A673 (cell line): ENCODE data around the gene DPF3. TPM values are rescaled to one million over a fixed set of nuclear protein-coding genes. Genes with fewer than 3 reads are reported as not detected.

Experiments used
- BruUV-seq: library from RNA; stranded (reverse); fragments of 400-500 nt; replicated peaks from 2 replicates; lab custom pipeline; 2021; lab: Mats Ljungman, UMichigan
- CTCF ChIA-PET: fragments of 300-600 bp; sonication (Branson Sonifier 250); formaldehyde crosslinking; loops from one replicate; lab custom pipeline; 2022; ENCODE audit warnings: antibody characterized with exemption; lab: Charles Lee
- POLR2A ChIA-PET: fragments of 300-600 bp; sonication (Branson Sonifier 250); formaldehyde crosslinking; loops from one replicate; lab custom pipeline; 2022; ENCODE audit warnings: antibody characterized with exemption; ENCODE audit not compliant: low non-redundant PET; lab: Charles Lee
- DNase-seq: peaks from one replicate; pipeline ENCODE4 v3.0.0-alpha.2; 2015; ENCODE audit warnings: low spot score
- H3K27ac ChIP-seq: fragments of 200-600 bp; sonication (generic); 2 replicates; pipeline ENCODE4 v1.5.1; 2016; ENCODE audit warnings: mixed run types, low read depth, mild to moderate bottlenecking, mixed read lengths, antibody characterized with exemption, low read length; ENCODE audit not compliant: poor library complexity, severe bottlenecking
- H3K27me3 ChIP-seq: fragments of 200-600 bp; sonication (generic); replicated peaks from 2 replicates; pipeline ENCODE4 v1.6.1; 2017; ENCODE audit warnings: mixed run types, low read depth, mild to moderate bottlenecking, mixed read lengths, antibody characterized with exemption, low read length; ENCODE audit not compliant: insufficient read depth, poor library complexity
- H3K36me3 ChIP-seq: fragments of 200-600 bp; sonication (generic); 2 replicates; pipeline ENCODE4 v1.6.1; 2016; ENCODE audit warnings: mixed run types, mild to moderate bottlenecking, mixed read lengths, antibody characterized with exemption, low read length; ENCODE audit not compliant: insufficient read depth, poor library complexity, severe bottlenecking
- H3K4me1 ChIP-seq: fragments of 200-600 bp; sonication (generic); 2 replicates; pipeline ENCODE4 v1.6.1; 2017; ENCODE audit warnings: mixed run types, mild to moderate bottlenecking, mixed read lengths, antibody characterized with exemption, low read length; ENCODE audit not compliant: insufficient read depth, poor library complexity, severe bottlenecking
- H3K4me3 ChIP-seq: fragments of 200-600 bp; sonication (generic); 2 replicates; pipeline ENCODE4 v1.5.1; 2016; ENCODE audit warnings: low read depth, mixed run types, mild to moderate bottlenecking, mixed read lengths, low read length; ENCODE audit not compliant: poor library complexity, severe bottlenecking
- H3K9me3 ChIP-seq: fragments of 200-600 bp; sonication (generic); 2 replicates; pipeline ENCODE4 v1.6.1; 2016; ENCODE audit warnings: mixed run types, low read depth, mild to moderate bottlenecking, mixed read lengths, antibody characterized with exemption, low read length; ENCODE audit not compliant: poor library complexity, severe bottlenecking
- EZH2 ChIP-seq: fragments of 200-600 bp; sonication (generic); IDR thresholded peaks from 2 replicates; pipeline ENCODE4 v1.6.1; 2017; ENCODE audit warnings: borderline replicate concordance, low read depth, mild to moderate bottlenecking, mixed read lengths, antibody characterized with exemption, low read length; ENCODE audit not compliant: poor library complexity, severe bottlenecking
- intact Hi-C: fragments of 100-400 bp; cut with micrococcal nuclease; formaldehyde crosslinking; loops from one replicate; pipeline ENCODE4 v1.10.0; 2022; ENCODE audit not compliant: unreplicated experiment
- total RNA-seq: library from RNA; stranded (reverse); gene quantifications from 2 replicates; pipeline ENCODE4 v1.2.3, GENCODE V29; 2021
- TF ChIP-seq, protein P1 (sequence below): fragments of 300-800, 200-600 bp; sonication (generic); conservative IDR thresholded peaks from 2 replicates; pipeline ENCODE4 v1.5.1; 2017; ENCODE audit warnings: low read depth, mild to moderate bottlenecking, antibody characterized with exemption, low read length, moderate library complexity, mixed read lengths

Gene DPF3
- total RNA-seq, 1 experiment from 2014 or later = 15.7 TPM

DNA sequence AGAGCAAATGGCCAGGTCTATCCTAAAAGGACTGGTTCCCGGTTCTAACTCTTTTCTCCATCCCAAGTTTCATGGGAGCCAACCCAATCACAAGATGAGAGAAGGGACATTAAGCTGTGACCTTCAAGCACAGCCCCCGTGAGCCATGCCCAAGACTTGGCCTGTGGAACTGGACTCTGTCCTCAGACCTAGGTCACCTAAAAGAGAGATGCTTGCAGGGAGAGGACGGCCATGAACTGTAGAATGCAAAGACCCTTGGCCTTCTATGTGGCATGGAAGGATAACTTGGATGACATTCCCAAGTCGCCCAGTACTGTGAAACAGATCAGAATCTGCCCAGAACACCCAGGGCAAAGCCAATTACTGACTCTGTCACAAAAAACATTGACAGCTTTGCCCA, 263.5 kb downstream of the DPF3 start:
- CTCF ChIA-PET = no interaction called here
- BruUV-seq = no TSS peak
- DNase-seq = no peak

DNA sequence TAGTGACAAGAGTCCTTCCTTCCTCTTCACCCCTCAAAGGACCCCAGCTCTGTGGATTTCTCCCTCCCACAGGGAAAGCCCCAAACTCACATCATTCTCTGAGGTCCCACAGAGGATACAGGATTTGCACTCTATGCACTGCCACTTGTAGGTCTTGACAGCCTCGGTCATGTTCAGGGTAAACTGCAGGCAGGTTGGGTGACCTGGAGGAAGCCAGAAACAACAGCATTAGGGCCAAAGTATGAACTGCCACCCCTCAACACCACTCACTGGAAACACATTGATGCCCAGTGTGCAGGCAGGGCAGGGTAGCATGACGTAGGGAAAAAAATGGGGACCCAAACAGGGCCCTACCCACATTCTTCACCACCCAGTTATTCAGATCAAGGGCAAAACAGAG, 264.4 kb downstream of the DPF3 start:
- ChIA-PET POLR2A (no interaction called here), CTCF (no interaction called here)
- Histone ChIP-seq H3K36me3 (no peaks in the 10 kb centered on the region), H3K27ac (no peak overlapping the region), H3K9me3 (peaks cover 7% of the 10 kb centered on the region), H3K4me1 (no peaks in the 10 kb centered on the region), H3K27me3 (peaks cover 4% of the 10 kb centered on the region), H3K4me3 (no peak overlapping the region)
- TF ChIP-seq, protein P1, sequence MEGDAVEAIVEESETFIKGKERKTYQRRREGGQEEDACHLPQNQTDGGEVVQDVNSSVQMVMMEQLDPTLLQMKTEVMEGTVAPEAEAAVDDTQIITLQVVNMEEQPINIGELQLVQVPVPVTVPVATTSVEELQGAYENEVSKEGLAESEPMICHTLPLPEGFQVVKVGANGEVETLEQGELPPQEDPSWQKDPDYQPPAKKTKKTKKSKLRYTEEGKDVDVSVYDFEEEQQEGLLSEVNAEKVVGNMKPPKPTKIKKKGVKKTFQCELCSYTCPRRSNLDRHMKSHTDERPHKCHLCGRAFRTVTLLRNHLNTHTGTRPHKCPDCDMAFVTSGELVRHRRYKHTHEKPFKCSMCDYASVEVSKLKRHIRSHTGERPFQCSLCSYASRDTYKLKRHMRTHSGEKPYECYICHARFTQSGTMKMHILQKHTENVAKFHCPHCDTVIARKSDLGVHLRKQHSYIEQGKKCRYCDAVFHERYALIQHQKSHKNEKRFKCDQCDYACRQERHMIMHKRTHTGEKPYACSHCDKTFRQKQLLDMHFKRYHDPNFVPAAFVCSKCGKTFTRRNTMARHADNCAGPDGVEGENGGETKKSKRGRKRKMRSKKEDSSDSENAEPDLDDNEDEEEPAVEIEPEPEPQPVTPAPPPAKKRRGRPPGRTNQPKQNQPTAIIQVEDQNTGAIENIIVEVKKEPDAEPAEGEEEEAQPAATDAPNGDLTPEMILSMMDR = no peak
- no peak for TF ChIP-seq EZH2
- DNase-seq = no peak
- no TSS peak for BruUV-seq
- intact Hi-C loops = no loop called here

More for the DNA sequence above, 263.5 kb downstream of the DPF3 start:
- POLR2A ChIA-PET = no interaction called here
- intact Hi-C loops = no loop called here
- Histone ChIP-seq H3K4me3 (no peak overlapping the region), H3K36me3 (no peaks in the 10 kb centered on the region), H3K9me3 (peaks cover 7% of the 10 kb centered on the region), H3K27ac (no peak overlapping the region), H3K27me3 (peaks cover 4% of the 10 kb centered on the region), H3K4me1 (no peaks in the 10 kb centered on the region)
- TF ChIP-seq, protein P1 = no peak
- no peak for TF ChIP-seq EZH2

DNA sequence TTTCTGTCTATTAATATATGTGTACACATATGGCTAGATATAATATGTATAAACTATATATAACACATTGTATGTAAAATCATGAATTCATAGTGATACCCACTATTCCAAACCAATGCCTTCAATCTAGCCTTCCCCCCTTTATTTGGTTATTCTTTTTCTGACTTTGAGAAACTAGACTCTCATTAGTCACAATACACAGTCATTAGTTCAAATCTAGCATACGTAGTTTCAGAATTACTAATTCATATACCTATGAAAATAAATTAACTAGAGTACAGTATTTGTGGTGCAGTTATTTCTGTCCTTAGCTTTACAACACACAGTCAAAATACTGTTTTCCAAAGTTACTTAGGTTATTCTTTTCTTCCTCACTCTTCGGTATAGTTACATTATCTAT, 268.2 kb downstream of the DPF3 start:
- no peak overlapping the region for H3K4me3 ChIP-seq
- no peaks in the 10 kb centered on the region for H3K36me3 ChIP-seq
- H3K27ac ChIP-seq = no peak overlapping the region
- BruUV-seq = no TSS peak
- TF ChIP-seq EZH2 = no peak
- TF ChIP-seq, protein P1 = no peak
- H3K27me3 ChIP-seq = no peaks in the 10 kb centered on the region
- ChIA-PET CTCF (no interaction called here), POLR2A (no interaction called here)
- H3K9me3 ChIP-seq = peaks cover 12% of the 10 kb centered on the region
- intact Hi-C loops = no loop called here
- peaks cover 5% of the 10 kb centered on the region for H3K4me1 ChIP-seq
- DNase-seq = no peak
